WTC11 (cell line): ENCODE results near the gene CRNKL1. TPM values are rescaled to one million over a fixed set of nuclear protein-coding genes. Genes with fewer than 3 reads are reported as not detected.

Experiments used
- ATAC-seq: fragments of 200-7000 bp; cut with Tn5 transposase; 2 replicates; pipeline ENCODE4 v1.10.0; 2021; ENCODE audit warnings: mild to moderate bottlenecking, moderate library complexity
- CTCF ChIA-PET: fragments of 300-600 bp; sonication (Branson Sonifier 250); formaldehyde crosslinking; loops from one replicate; lab custom pipeline; 2021; ENCODE audit warnings: antibody characterized with exemption; lab: Charles Lee
- POLR2A ChIA-PET: fragments of 350-600 bp; sonication (Branson Sonifier 250); formaldehyde crosslinking; loops from one replicate; lab custom pipeline; 2021; ENCODE audit warnings: antibody characterized with exemption; lab: Charles Lee
- DNase-seq: peaks from one replicate; pipeline ENCODE4 v3.0.0; 2021; ENCODE audit warnings: low spot score
- H3K27ac Mint-ChIP-seq: 2 replicates; pipeline ENCODE4 v1.8.0; 2021; ENCODE audit warnings: mixed read lengths
- H3K27me3 Mint-ChIP-seq: 2 replicates; pipeline ENCODE4 v1.8.0; 2021; ENCODE audit warnings: low read depth, mild to moderate bottlenecking, moderate library complexity, mixed read lengths
- H3K36me3 Mint-ChIP-seq: 2 replicates; pipeline ENCODE4 v1.8.0; 2021; ENCODE audit warnings: mixed read lengths
- H3K4me1 Mint-ChIP-seq: 2 replicates; pipeline ENCODE4 v1.8.0; 2022; ENCODE audit warnings: mixed read lengths
- H3K4me3 Mint-ChIP-seq: 2 replicates; pipeline ENCODE4 v1.8.0; 2021; ENCODE audit warnings: mild to moderate bottlenecking, moderate library complexity, mixed read lengths
- H3K9me3 Mint-ChIP-seq: 2 replicates; pipeline ENCODE4 v1.8.0; 2021; ENCODE audit warnings: mixed read lengths
- AR ChIP-seq: fragments of 250-450 bp; sonication (Bioruptor Pico); IDR thresholded peaks from 2 replicates; pipeline ENCODE4 v1.9.0; 2021; ENCODE audit warnings: mild to moderate bottlenecking
- ATF2 ChIP-seq: sonication (generic); formaldehyde crosslinking; IDR thresholded peaks from 2 replicates; pipeline ENCODE4 v1.8.1; 2022; ENCODE audit warnings: low read depth, missing genetic modification reagents, borderline replicate concordance
- CBFB ChIP-seq: sonication (generic); formaldehyde crosslinking; IDR thresholded peaks from 2 replicates; pipeline ENCODE4 v1.8.1; 2022; ENCODE audit warnings: mild to moderate bottlenecking, low read depth, missing genetic modification reagents
- ELF4 ChIP-seq: sonication (generic); formaldehyde crosslinking; IDR thresholded peaks from 2 replicates; pipeline ENCODE4 v1.8.1; 2022; ENCODE audit warnings: low read depth, mild to moderate bottlenecking, moderate library complexity, missing genetic modification reagents
- GABPB1 ChIP-seq: sonication (generic); formaldehyde crosslinking; IDR thresholded peaks from 2 replicates; pipeline ENCODE4 v1.8.1; 2023; ENCODE audit warnings: mild to moderate bottlenecking, missing genetic modification reagents
- NFE2L1 ChIP-seq: sonication (generic); formaldehyde crosslinking; IDR thresholded peaks from 2 replicates; pipeline ENCODE4 v1.8.1; 2023; ENCODE audit warnings: missing genetic modification reagents
- OVOL2 ChIP-seq: fragments of 250-450 bp; sonication (Bioruptor Pico); IDR thresholded peaks from 2 replicates; pipeline ENCODE4 v1.9.0; 2021; ENCODE audit warnings: mild to moderate bottlenecking, borderline replicate concordance
- PRDM15 ChIP-seq: sonication (generic); formaldehyde crosslinking; IDR thresholded peaks from 2 replicates; pipeline ENCODE4 v1.8.0; 2022; ENCODE audit warnings: missing genetic modification reagents
- RORB ChIP-seq: fragments of 250-450 bp; sonication (Bioruptor Pico); IDR thresholded peaks from 2 replicates; pipeline ENCODE4 v1.9.0; 2021; ENCODE audit warnings: mild to moderate bottlenecking
- SMAD3 ChIP-seq: sonication (generic); formaldehyde crosslinking; IDR thresholded peaks from 2 replicates; pipeline ENCODE4 v1.8.0; 2022; ENCODE audit warnings: missing genetic modification reagents, mild to moderate bottlenecking, borderline replicate concordance
- SMAD4 ChIP-seq: sonication (generic); formaldehyde crosslinking; IDR thresholded peaks from 2 replicates; pipeline ENCODE4 v1.8.0; 2022; ENCODE audit warnings: mild to moderate bottlenecking, missing genetic modification reagents
- TEAD4 ChIP-seq: sonication (generic); formaldehyde crosslinking; IDR thresholded peaks from 2 replicates; pipeline ENCODE4 v1.8.0; 2022; ENCODE audit warnings: mild to moderate bottlenecking, missing genetic modification reagents
- ZNF219 ChIP-seq: sonication (generic); formaldehyde crosslinking; IDR thresholded peaks from 2 replicates; pipeline ENCODE4 v1.8.0; 2023; ENCODE audit warnings: missing genetic modification reagents, mild to moderate bottlenecking, borderline replicate concordance
- ZNF423 ChIP-seq: fragments of 250-450 bp; sonication (Bioruptor Pico); IDR thresholded peaks from 2 replicates; pipeline ENCODE4 v2.1.2; 2022; ENCODE audit warnings: mild to moderate bottlenecking, moderate library complexity
- ZNF512 ChIP-seq: sonication (generic); formaldehyde crosslinking; IDR thresholded peaks from 2 replicates; pipeline ENCODE4 v1.8.1; 2022; ENCODE audit warnings: missing genetic modification reagents, borderline replicate concordance
- total RNA-seq: library from RNA; stranded (reverse); gene quantifications from 3 replicates; pipeline ENCODE4 v1.2.3, GENCODE V29; 2021

CRNKL1 gene
- total RNA-seq, 1 experiment from 2014 or later: 22.2 TPM

- TF ChIP-seq PRDM15 (CRISPR knock-in tag): no peak
- TF ChIP-seq NFE2L1 (CRISPR knock-in tag): no peak
- TF ChIP-seq RORB (CRISPR knock-in tag): no peak
- TF ChIP-seq AR: no peak
- TF ChIP-seq CBFB (CRISPR knock-in tag): no peak
- no peak for TF ChIP-seq OVOL2
- no peak for TF ChIP-seq SMAD4
- TF ChIP-seq TEAD4 (CRISPR knock-in tag): no peak
- no peak for TF ChIP-seq ZNF423 (CRISPR knock-in tag)
- TF ChIP-seq SMAD3 (CRISPR knock-in tag): no peak
- TF ChIP-seq ZNF219 (CRISPR knock-in tag): no peak
- no peak for TF ChIP-seq ELF4
- TF ChIP-seq ATF2 (CRISPR knock-in tag): no peak
- TF ChIP-seq, all 79 proteins: peak for 0
Measured at GRCh38 chr20:20065361-20065760, 13.1 kb upstream of the CRNKL1 start (continued).

- no peak for DNase-seq
- no peak for ATAC-seq
- Mint-ChIP-seq H3K36me3 (no peaks in the 10 kb centered on the region), H3K4me3 (no peak overlapping the region), H3K9me3 (no peaks in the 10 kb centered on the region), H3K27ac (no peak overlapping the region), H3K4me1 (peaks cover 6% of the 10 kb centered on the region), H3K27me3 (peaks cover 2% of the 10 kb centered on the region; the same call in 1 of the 2 replicates)
- CTCF ChIA-PET: no interaction called here
- POLR2A ChIA-PET: no interaction called here
- TF ChIP-seq ZNF512 (CRISPR knock-in tag) (no peak), GABPB1 (CRISPR knock-in tag) (0 out of 2 replicates have a peak, but pooled peaks have one; percentile 11)
Measured at GRCh38 chr20:20063941-20064702, 11.9 kb upstream of the CRNKL1 start.
